IgD-negative memory B cell (primary cell): Measurements from ENCODE around the gene SYNDIG1L. TPM values are rescaled to one million over a fixed set of nuclear protein-coding genes. Genes with fewer than 3 reads are reported as not detected.

Experiments used
- H3K27ac Mint-ChIP-seq, 3 donors: one replicate each; pipeline ENCODE4 v1.8.0; 2020 to 2022; ENCODE audit warnings: mild to moderate bottlenecking in 3 of 3, mixed read lengths in 3 of 3, moderate library complexity in 1 of 3
- H3K27me3 Mint-ChIP-seq: one replicate; pipeline ENCODE4 v1.8.0; 2021; ENCODE audit warnings: mixed read lengths
- H3K36me3 Mint-ChIP-seq: one replicate; pipeline ENCODE4 v1.8.0; 2020; ENCODE audit warnings: mild to moderate bottlenecking, mixed read lengths
- H3K4me1 Mint-ChIP-seq, 3 donors: one replicate each; pipeline ENCODE4 v1.8.0; 2020 to 2022; ENCODE audit warnings: mixed read lengths in 3 of 3, mild to moderate bottlenecking in 1 of 3
- H3K4me3 Mint-ChIP-seq, 4 donors: one replicate each; pipeline ENCODE4 v1.8.0; 2020 to 2022; ENCODE audit warnings: mild to moderate bottlenecking in 4 of 4, mixed read lengths in 4 of 4, moderate library complexity in 3 of 4
- H3K9me3 Mint-ChIP-seq, 3 donors: one replicate each; pipeline ENCODE4 v1.8.0; 2020 to 2021; ENCODE audit warnings: mixed read lengths in 3 of 3, mild to moderate bottlenecking in 1 of 3
- polyA plus RNA-seq: library from polyadenylated mRNA; unstranded; fragments of 300-500 nt; fragmentation: Illumina TruSeq; gene quantifications from one replicate; pipeline ENCODE4 v1.2.3, GENCODE V29; 2021

Gene SYNDIG1L
- polyA plus RNA-seq, 1 donor from 2014 or later, result not detected

GRCh38 chr14:74377976-74378690, 47.9 kb downstream of the SYNDIG1L start:
- H3K27me3 Mint-ChIP-seq, result no peaks in the 10 kb centered on the region
- no peak overlapping the region for H3K4me3 Mint-ChIP-seq
- H3K27ac Mint-ChIP-seq, result no peak overlapping the region
- no peaks in the 10 kb centered on the region for H3K4me1 Mint-ChIP-seq
- no peaks in the 10 kb centered on the region for H3K9me3 Mint-ChIP-seq
- H3K36me3 Mint-ChIP-seq, result peaks cover 3% of the 10 kb centered on the region

GRCh38 chr14:74368441-74368840, 57.6 kb downstream of the SYNDIG1L start:
- Mint-ChIP-seq H3K27ac (no peak overlapping the region), H3K9me3 (no peaks in the 10 kb centered on the region), H3K27me3 (peaks cover 1% of the 10 kb centered on the region), H3K4me1 (peaks cover 0 to 4% (median 0%) of the 10 kb centered on the region in 3 donors), H3K4me3 (no peak overlapping the region), H3K36me3 (peaks cover 3% of the 10 kb centered on the region)

GRCh38 chr14:74368026-74368425, 58.0 kb downstream of the SYNDIG1L start:
- Mint-ChIP-seq H3K27ac (no peak overlapping the region), H3K36me3 (peaks cover 3% of the 10 kb centered on the region), H3K4me1 (peaks cover 0 to 4% (median 0%) of the 10 kb centered on the region in 3 donors), H3K4me3 (no peak overlapping the region), H3K9me3 (no peaks in the 10 kb centered on the region), H3K27me3 (peaks cover 1% of the 10 kb centered on the region)

- H3K27ac Mint-ChIP-seq, result no peak overlapping the region
- peaks cover 0 to 1% (median 0%) of the 10 kb centered on the region in 3 donors for H3K4me1 Mint-ChIP-seq
- no peak overlapping the region for H3K4me3 Mint-ChIP-seq
- no peaks in the 10 kb centered on the region for H3K9me3 Mint-ChIP-seq
- H3K36me3 Mint-ChIP-seq, result peaks cover 1% of the 10 kb centered on the region
- peaks cover 1% of the 10 kb centered on the region for H3K27me3 Mint-ChIP-seq
Measured at GRCh38 chr14:74364271-74364880, 61.6 kb downstream of the SYNDIG1L start.

- Mint-ChIP-seq H3K4me3 (no peak overlapping the region), H3K36me3 (peaks cover 1% of the 10 kb centered on the region), H3K27ac (no peak overlapping the region), H3K4me1 (peaks cover 0 to 1% (median 0%) of the 10 kb centered on the region in 3 donors), H3K27me3 (peaks cover 1% of the 10 kb centered on the region), H3K9me3 (no peaks in the 10 kb centered on the region)
Measured at GRCh38 chr14:74362361-74362915, 63.6 kb downstream of the SYNDIG1L start.

- H3K27me3 Mint-ChIP-seq, result peaks cover 3% of the 10 kb centered on the region
- peaks cover 0 to 1% (median 0%) of the 10 kb centered on the region in 3 donors for H3K4me1 Mint-ChIP-seq
- no peak overlapping the region for H3K27ac Mint-ChIP-seq
- H3K36me3 Mint-ChIP-seq, result peaks cover 1% of the 10 kb centered on the region
- H3K9me3 Mint-ChIP-seq, result no peaks in the 10 kb centered on the region
- H3K4me3 Mint-ChIP-seq, result no peak overlapping the region
Measured at GRCh38 chr14:74360163-74360562, 65.8 kb downstream of the SYNDIG1L start.

GRCh38 chr14:74358176-74358829, 67.7 kb downstream of the SYNDIG1L start:
- Mint-ChIP-seq H3K4me1 (no peaks in the 10 kb centered on the region), H3K9me3 (no peaks in the 10 kb centered on the region), H3K27ac (no peak overlapping the region), H3K27me3 (peaks cover 2% of the 10 kb centered on the region), H3K36me3 (peaks cover 1% of the 10 kb centered on the region), H3K4me3 (no peak overlapping the region)

- Mint-ChIP-seq H3K36me3 (peaks cover 1% of the 10 kb centered on the region), H3K9me3 (no peaks in the 10 kb centered on the region), H3K27ac (no peak overlapping the region), H3K27me3 (peaks cover 5% of the 10 kb centered on the region), H3K4me3 (no peak overlapping the region), H3K4me1 (no peaks in the 10 kb centered on the region)
Measured at GRCh38 chr14:74357585-74357984, 68.4 kb downstream of the SYNDIG1L start.

GRCh38 chr14:74356892-74357575, 69.0 kb downstream of the SYNDIG1L start:
- H3K36me3 Mint-ChIP-seq, result peaks cover 1% of the 10 kb centered on the region
- H3K4me1 Mint-ChIP-seq, result no peaks in the 10 kb centered on the region
- peaks cover 8% of the 10 kb centered on the region for H3K27me3 Mint-ChIP-seq
- no peak overlapping the region for H3K4me3 Mint-ChIP-seq
- H3K27ac Mint-ChIP-seq, result no peak overlapping the region
- no peaks in the 10 kb centered on the region for H3K9me3 Mint-ChIP-seq

Other genes with a start within 250 kb of the SYNDIG1L start
- not detected for gene VSX2, start 186.8 kb downstream of the SYNDIG1L start, polyA plus RNA-seq
- gene ABCD4, start 123.3 kb downstream of the SYNDIG1L start, polyA plus RNA-seq, result 23.3 TPM
- gene VRTN, start 77.7 kb downstream of the SYNDIG1L start, polyA plus RNA-seq, result not detected
- 148 TPM for gene NPC2, start 67.1 kb upstream of the SYNDIG1L start, polyA plus RNA-seq
- gene ISCA2, start 67.6 kb upstream of the SYNDIG1L start, polyA plus RNA-seq, result 71.8 TPM
- gene LTBP2, start 186.0 kb upstream of the SYNDIG1L start, polyA plus RNA-seq, result 0.03 TPM